Measurements from ENCODE around the gene RADIL.

- TF ChIP-seq CTCF (IDR thresholded peaks at IDR 0.05; ENCODE audit: insufficient read depth, low read length) (no peak), POLR2AphosphoS5 (IDR thresholded peaks at IDR 0.05; ENCODE audit: low read depth) (no peak), REST (IDR thresholded peaks at IDR 0.05; ENCODE audit: insufficient replicate concordance, low read depth) (no peak), GABPA (IDR thresholded peaks at IDR 0.05; ENCODE audit: low read depth) (no peak), SPI1 (IDR thresholded peaks at IDR 0.05; ENCODE audit: borderline replicate concordance, low read depth) (no peak)
Observed at GRCh38 chr7:4871930-4872675, 11.4 kb downstream of the RADIL start.
